ENCODE measurements around the gene RPL22L1.
"Not testable (repeated sequence)": the region's sequence is repeated elsewhere in the genome, so short reads cannot be mapped to it uniquely, and the experiment has no call there.

- TF ChIP-seq POLR2A, EP300 (IDR thresholded peaks at IDR 0.05): not testable (repeated sequence)
- TF ChIP-seq, protein P1, sequence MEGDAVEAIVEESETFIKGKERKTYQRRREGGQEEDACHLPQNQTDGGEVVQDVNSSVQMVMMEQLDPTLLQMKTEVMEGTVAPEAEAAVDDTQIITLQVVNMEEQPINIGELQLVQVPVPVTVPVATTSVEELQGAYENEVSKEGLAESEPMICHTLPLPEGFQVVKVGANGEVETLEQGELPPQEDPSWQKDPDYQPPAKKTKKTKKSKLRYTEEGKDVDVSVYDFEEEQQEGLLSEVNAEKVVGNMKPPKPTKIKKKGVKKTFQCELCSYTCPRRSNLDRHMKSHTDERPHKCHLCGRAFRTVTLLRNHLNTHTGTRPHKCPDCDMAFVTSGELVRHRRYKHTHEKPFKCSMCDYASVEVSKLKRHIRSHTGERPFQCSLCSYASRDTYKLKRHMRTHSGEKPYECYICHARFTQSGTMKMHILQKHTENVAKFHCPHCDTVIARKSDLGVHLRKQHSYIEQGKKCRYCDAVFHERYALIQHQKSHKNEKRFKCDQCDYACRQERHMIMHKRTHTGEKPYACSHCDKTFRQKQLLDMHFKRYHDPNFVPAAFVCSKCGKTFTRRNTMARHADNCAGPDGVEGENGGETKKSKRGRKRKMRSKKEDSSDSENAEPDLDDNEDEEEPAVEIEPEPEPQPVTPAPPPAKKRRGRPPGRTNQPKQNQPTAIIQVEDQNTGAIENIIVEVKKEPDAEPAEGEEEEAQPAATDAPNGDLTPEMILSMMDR (IDR thresholded peaks at IDR 0.05) = not testable (repeated sequence)
Measured at GRCh38 chr3:170823562-170823961, 46.4 kb downstream of the RPL22L1 start.

Data from suprapubic skin (tissue), 3 donors.